Astrocyte (in vitro differentiated cells and primary cell): ENCODE measurements around the gene FOXL3. TPM values are rescaled to one million over a fixed set of nuclear protein-coding genes. Genes with fewer than 3 reads are reported as not detected.

Experiments used
- DNase-seq: peaks from one replicate; pipeline ENCODE4 v3.0.0-alpha.2; 2010; ENCODE audit warnings: low read depth
- FAIRE-seq: peaks from 2 replicates; lab custom pipeline; 2011; peaks lifted over from hg19 to GRCh38; lab: Jason Lieb, UNC
- H2AFZ ChIP-seq: 2 replicates; pipeline ENCODE4 v1.6.0; 2012; ENCODE audit warnings: low read depth, low read length, inconsistent platforms
- H3K27ac ChIP-seq: 2 replicates; pipeline ENCODE4 v1.5.1; 2011; ENCODE audit warnings: low read depth, low read length, inconsistent platforms
- H3K27me3 ChIP-seq: 2 replicates; pipeline ENCODE4 v1.6.0; 2011; ENCODE audit warnings: low read length, inconsistent platforms; ENCODE audit not compliant: insufficient read depth
- H3K36me3 ChIP-seq: 2 replicates; pipeline ENCODE4 v1.5.1; 2011; ENCODE audit warnings: low read length, inconsistent platforms; ENCODE audit not compliant: insufficient read depth
- H3K4me1 ChIP-seq: 2 replicates; pipeline ENCODE4 v1.5.1; 2011; ENCODE audit warnings: low read length, inconsistent platforms; ENCODE audit not compliant: insufficient read depth
- H3K4me2 ChIP-seq: 2 replicates; pipeline ENCODE4 v1.6.0; 2012; ENCODE audit warnings: low read length, inconsistent platforms
- H3K4me3 ChIP-seq: 2 replicates; pipeline ENCODE4 v1.5.1; 2011; ENCODE audit warnings: low read depth, mild to moderate bottlenecking, low read length, inconsistent platforms; ENCODE audit not compliant: insufficient read depth
- H3K79me2 ChIP-seq: 2 replicates; pipeline ENCODE4 v1.6.0; 2012; ENCODE audit warnings: mild to moderate bottlenecking, low read length, inconsistent platforms; ENCODE audit not compliant: insufficient read depth
- H3K9ac ChIP-seq: 2 replicates; pipeline ENCODE4 v1.6.0; 2012; ENCODE audit warnings: mild to moderate bottlenecking, low read length, inconsistent platforms
- H3K9me3 ChIP-seq: 2 replicates; pipeline ENCODE4 v1.5.1; 2012; ENCODE audit warnings: low read depth, mild to moderate bottlenecking, low read length, inconsistent platforms; ENCODE audit not compliant: insufficient read depth
- H4K20me1 ChIP-seq: 2 replicates; pipeline ENCODE4 v1.6.0; 2012; ENCODE audit warnings: low read length, inconsistent platforms; ENCODE audit not compliant: insufficient read depth
- H3K27ac Mint-ChIP-seq: one replicate; pipeline ENCODE4 v1.8.0; 2021; ENCODE audit warnings: mild to moderate bottlenecking, mixed read lengths; ENCODE audit not compliant: unreplicated experiment
- H3K27me3 Mint-ChIP-seq: one replicate; pipeline ENCODE4 v1.8.0; 2021; ENCODE audit warnings: low read depth, mixed read lengths; ENCODE audit not compliant: unreplicated experiment
- H3K36me3 Mint-ChIP-seq: one replicate; pipeline ENCODE4 v1.8.0; 2021; ENCODE audit warnings: low read depth, mixed read lengths; ENCODE audit not compliant: unreplicated experiment
- H3K4me1 Mint-ChIP-seq: one replicate; pipeline ENCODE4 v1.8.0; 2021; ENCODE audit warnings: low read depth, mixed read lengths; ENCODE audit not compliant: unreplicated experiment
- H3K4me3 Mint-ChIP-seq: one replicate; pipeline ENCODE4 v1.8.0; 2021; ENCODE audit warnings: mild to moderate bottlenecking, moderate library complexity, mixed read lengths; ENCODE audit not compliant: unreplicated experiment
- H3K9me3 Mint-ChIP-seq: one replicate; pipeline ENCODE4 v1.8.0; 2021; ENCODE audit warnings: mild to moderate bottlenecking, mixed read lengths; ENCODE audit not compliant: unreplicated experiment
- EZH2 ChIP-seq: IDR thresholded peaks from 2 replicates; pipeline ENCODE4 v1.6.1; 2012; ENCODE audit warnings: mild to moderate bottlenecking, low read length, inconsistent platforms; ENCODE audit not compliant: insufficient read depth
- total RNA-seq: library from RNA; stranded (reverse); gene quantifications from 2 replicates; pipeline ENCODE4 v1.2.1, GENCODE V29; 2021
- TF ChIP-seq, protein P1 (sequence below): IDR thresholded peaks from 2 replicates; pipeline ENCODE4 v1.5.1; 2011; ENCODE audit warnings: low read depth, mild to moderate bottlenecking, inconsistent platforms, low read length, moderate library complexity; ENCODE audit not compliant: insufficient read depth

The FOXL3 gene
- total RNA-seq, 1 donor from 2014 or later: not detected

DNA sequence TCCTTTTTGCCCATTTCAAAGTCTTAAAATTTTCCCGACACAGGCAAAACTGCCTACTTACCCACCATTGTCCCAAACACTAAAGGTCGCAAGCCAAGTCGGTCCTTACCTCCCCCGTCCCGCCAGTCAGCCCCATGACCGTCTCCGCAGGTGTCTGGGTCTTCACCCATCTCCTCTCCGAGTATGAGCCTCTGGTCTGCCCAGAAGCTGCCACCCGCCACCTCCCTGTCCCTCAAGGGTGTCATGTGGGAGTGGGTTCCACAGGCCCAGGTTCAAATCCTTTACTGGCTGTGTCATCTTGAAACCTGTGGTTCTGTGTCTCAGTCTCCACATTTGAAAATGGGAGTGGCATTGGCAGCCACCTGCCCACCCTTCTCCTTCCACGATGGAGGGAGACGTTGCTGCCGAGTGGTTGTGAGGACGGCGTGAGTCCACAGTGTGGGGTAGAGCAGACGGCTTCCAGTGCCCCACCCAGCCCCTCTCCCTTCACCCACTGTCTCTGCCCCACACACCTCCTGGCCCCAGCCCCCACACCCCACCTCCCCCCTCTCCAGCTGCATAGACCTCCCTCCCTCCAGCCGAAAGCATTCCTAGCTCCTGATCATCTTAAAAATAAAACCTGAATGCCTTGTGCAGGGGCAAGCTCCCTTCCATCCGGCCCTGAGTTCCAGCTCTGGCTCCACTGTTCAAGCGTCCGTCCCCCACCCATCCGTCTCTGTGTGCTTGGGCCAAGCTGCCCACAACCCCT lies 35.3 kb downstream of the FOXL3 start:
- H3K27me3 ChIP-seq: peaks cover 13% of the 10 kb centered on the region
- no peak for TF ChIP-seq EZH2
- TF ChIP-seq, protein P1, sequence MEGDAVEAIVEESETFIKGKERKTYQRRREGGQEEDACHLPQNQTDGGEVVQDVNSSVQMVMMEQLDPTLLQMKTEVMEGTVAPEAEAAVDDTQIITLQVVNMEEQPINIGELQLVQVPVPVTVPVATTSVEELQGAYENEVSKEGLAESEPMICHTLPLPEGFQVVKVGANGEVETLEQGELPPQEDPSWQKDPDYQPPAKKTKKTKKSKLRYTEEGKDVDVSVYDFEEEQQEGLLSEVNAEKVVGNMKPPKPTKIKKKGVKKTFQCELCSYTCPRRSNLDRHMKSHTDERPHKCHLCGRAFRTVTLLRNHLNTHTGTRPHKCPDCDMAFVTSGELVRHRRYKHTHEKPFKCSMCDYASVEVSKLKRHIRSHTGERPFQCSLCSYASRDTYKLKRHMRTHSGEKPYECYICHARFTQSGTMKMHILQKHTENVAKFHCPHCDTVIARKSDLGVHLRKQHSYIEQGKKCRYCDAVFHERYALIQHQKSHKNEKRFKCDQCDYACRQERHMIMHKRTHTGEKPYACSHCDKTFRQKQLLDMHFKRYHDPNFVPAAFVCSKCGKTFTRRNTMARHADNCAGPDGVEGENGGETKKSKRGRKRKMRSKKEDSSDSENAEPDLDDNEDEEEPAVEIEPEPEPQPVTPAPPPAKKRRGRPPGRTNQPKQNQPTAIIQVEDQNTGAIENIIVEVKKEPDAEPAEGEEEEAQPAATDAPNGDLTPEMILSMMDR: no peak
- no peaks in the 10 kb centered on the region for H3K4me1 ChIP-seq
- peaks cover 53% of the 10 kb centered on the region for H3K27me3 Mint-ChIP-seq
- no peaks in the 10 kb centered on the region for H3K9me3 Mint-ChIP-seq
- H3K27ac Mint-ChIP-seq: no peak overlapping the region
- no peaks in the 10 kb centered on the region for H3K4me1 Mint-ChIP-seq
- H3K9me3 ChIP-seq: peaks cover 7% of the 10 kb centered on the region
- no peak overlapping the region for H3K4me2 ChIP-seq
- DNase-seq: no peak
- no peaks in the 10 kb centered on the region for H4K20me1 ChIP-seq
- H3K36me3 ChIP-seq: no peaks in the 10 kb centered on the region
- H3K27ac ChIP-seq: no peak overlapping the region
- no peak overlapping the region for H3K9ac ChIP-seq
- H3K36me3 Mint-ChIP-seq: peaks cover under 1% of the 10 kb centered on the region
- no peak overlapping the region for H3K4me3 Mint-ChIP-seq
- no peaks in the 10 kb centered on the region for H3K79me2 ChIP-seq
- no peak for FAIRE-seq
- H3K4me3 ChIP-seq: no peak overlapping the region
- H2AFZ ChIP-seq: no peak overlapping the region

DNA sequence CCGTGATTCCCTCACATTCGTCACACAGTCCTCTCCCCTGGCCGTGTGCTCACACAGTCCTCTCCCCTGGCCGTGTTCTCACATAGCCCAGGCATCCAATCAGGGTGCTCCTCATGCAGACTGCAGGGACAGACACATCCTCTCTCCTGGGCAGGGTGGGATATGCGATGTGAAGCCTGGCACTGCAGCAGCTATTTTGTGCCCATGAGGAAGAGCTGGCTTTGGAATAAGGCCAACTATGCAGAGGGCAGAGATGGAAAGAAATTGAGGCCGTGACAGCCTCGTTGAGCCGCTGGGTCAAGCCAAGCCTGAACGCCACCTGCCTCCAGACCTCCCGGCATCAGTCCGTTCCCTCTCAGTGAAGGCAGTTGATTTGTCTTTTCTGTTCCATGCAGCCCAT lies 35.8 kb downstream of the FOXL3 start:
- H3K27me3 Mint-ChIP-seq: peaks cover 53% of the 10 kb centered on the region
- no peak overlapping the region for H3K27ac ChIP-seq
- no peak overlapping the region for H3K4me2 ChIP-seq
- H3K4me1 ChIP-seq: no peaks in the 10 kb centered on the region
- DNase-seq (no peak), FAIRE-seq (no peak)
- no peak overlapping the region for H3K9ac ChIP-seq
- no peaks in the 10 kb centered on the region for H3K36me3 ChIP-seq
- H3K27ac Mint-ChIP-seq: no peak overlapping the region
- H4K20me1 ChIP-seq: no peaks in the 10 kb centered on the region
- peaks cover 15% of the 10 kb centered on the region for H3K27me3 ChIP-seq
- peaks cover 3% of the 10 kb centered on the region for H3K36me3 Mint-ChIP-seq
- H3K4me3 ChIP-seq: no peak overlapping the region
- TF ChIP-seq EZH2: no peak
- TF ChIP-seq, protein P1: no peak
- no peaks in the 10 kb centered on the region for H3K9me3 Mint-ChIP-seq
- no peak overlapping the region for H2AFZ ChIP-seq
- H3K9me3 ChIP-seq: peaks cover 7% of the 10 kb centered on the region
- no peak overlapping the region for H3K4me3 Mint-ChIP-seq
- no peaks in the 10 kb centered on the region for H3K4me1 Mint-ChIP-seq
- H3K79me2 ChIP-seq: no peaks in the 10 kb centered on the region

DNA sequence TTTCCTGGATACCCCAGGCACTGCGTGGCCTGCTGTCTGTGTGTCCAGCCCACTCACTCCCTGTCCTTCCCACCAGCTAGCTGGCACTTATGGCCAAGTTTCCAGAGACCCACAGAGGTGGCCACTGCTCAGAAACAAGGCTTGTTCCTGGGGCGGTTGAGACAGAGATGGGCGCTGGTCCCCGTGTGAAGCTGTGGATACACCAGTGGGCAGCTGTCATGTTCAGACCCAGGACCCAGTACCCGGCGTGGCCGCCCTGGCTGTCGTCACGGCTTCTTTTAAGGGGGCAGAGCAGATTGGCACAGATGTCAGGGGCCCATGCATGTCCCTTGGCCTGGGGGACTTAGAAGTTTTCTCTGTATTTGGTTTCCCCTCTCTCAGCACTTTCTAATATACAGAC lies 36.3 kb downstream of the FOXL3 start:
- Histone ChIP-seq H3K4me1 (no peaks in the 10 kb centered on the region), H3K9me3 (peaks cover 7% of the 10 kb centered on the region), H3K27ac (no peak overlapping the region), H4K20me1 (no peaks in the 10 kb centered on the region), H3K9ac (no peak overlapping the region), H3K36me3 (no peaks in the 10 kb centered on the region), H3K79me2 (no peaks in the 10 kb centered on the region), H3K4me2 (no peak overlapping the region), H3K27me3 (peaks cover 15% of the 10 kb centered on the region), H2AFZ (no peak overlapping the region), H3K4me3 (no peak overlapping the region)
- Mint-ChIP-seq H3K36me3 (peaks cover 3% of the 10 kb centered on the region), H3K27me3 (peaks cover 53% of the 10 kb centered on the region), H3K27ac (no peak overlapping the region), H3K4me1 (no peaks in the 10 kb centered on the region), H3K9me3 (no peaks in the 10 kb centered on the region), H3K4me3 (no peak overlapping the region)
- no peak for FAIRE-seq
- no peak for DNase-seq
- no peak for TF ChIP-seq EZH2
- TF ChIP-seq, protein P1: no peak
